Effector memory CD4-positive, alpha-beta T cell (primary cell): ENCODE results near the gene CD164L2.
"Not testable (repeated sequence)": the region's sequence is repeated elsewhere in the genome, so short reads cannot be mapped to it uniquely, and the experiment has no call there.

Source experiments
- DNase-seq, 3 donors: peaks; one replicate each; pipeline ENCODE4 v3.0.0-alpha.2; 2020
- H3K27ac ChIP-seq: 2 replicates; pipeline ENCODE4 v1.7.0; 2013; ENCODE audit warnings: mild to moderate bottlenecking, low read length, moderate library complexity; ENCODE audit not compliant: insufficient read depth, poor library complexity, severe bottlenecking
- H3K27me3 ChIP-seq: replicated peaks from 2 replicates; pipeline ENCODE4 v1.7.0; 2013; ENCODE audit warnings: mild to moderate bottlenecking, low read length; ENCODE audit not compliant: insufficient read depth, control insufficient read depth, poor library complexity, severe bottlenecking
- H3K36me3 ChIP-seq: 2 replicates; pipeline ENCODE4 v1.7.0; 2013; ENCODE audit warnings: mild to moderate bottlenecking, low read length, moderate library complexity; ENCODE audit not compliant: control insufficient read depth, insufficient read depth
- H3K4me1 ChIP-seq: 2 replicates; pipeline ENCODE4 v1.7.0; 2013; ENCODE audit warnings: low read length, mild to moderate bottlenecking; ENCODE audit not compliant: control insufficient read depth, insufficient read depth, poor library complexity, severe bottlenecking
- H3K4me3 ChIP-seq: 2 replicates; pipeline ENCODE4 v1.7.0; 2013; ENCODE audit warnings: low read length, low read depth, mild to moderate bottlenecking; ENCODE audit not compliant: insufficient read depth, poor library complexity, severe bottlenecking
- H3K9me3 ChIP-seq: 2 replicates; pipeline ENCODE4 v1.7.0; 2013; ENCODE audit warnings: mild to moderate bottlenecking, low read length, moderate library complexity; ENCODE audit not compliant: control insufficient read depth

Gene CD164L2

GRCh38 chr1:27391511-27392095 lies 8.5 kb upstream of the CD164L2 start:
- Histone ChIP-seq H3K4me1 (peaks cover 18% of the 10 kb centered on the region), H3K27ac (no peak overlapping the region), H3K9me3 (no peaks in the 10 kb centered on the region), H3K4me3 (peak overlapping the region; percentile 27), H3K27me3 (no peaks in the 10 kb centered on the region), H3K36me3 (no peaks in the 10 kb centered on the region)
- DNase-seq: peak in 1 of 3 donors; percentile 27

DNA sequence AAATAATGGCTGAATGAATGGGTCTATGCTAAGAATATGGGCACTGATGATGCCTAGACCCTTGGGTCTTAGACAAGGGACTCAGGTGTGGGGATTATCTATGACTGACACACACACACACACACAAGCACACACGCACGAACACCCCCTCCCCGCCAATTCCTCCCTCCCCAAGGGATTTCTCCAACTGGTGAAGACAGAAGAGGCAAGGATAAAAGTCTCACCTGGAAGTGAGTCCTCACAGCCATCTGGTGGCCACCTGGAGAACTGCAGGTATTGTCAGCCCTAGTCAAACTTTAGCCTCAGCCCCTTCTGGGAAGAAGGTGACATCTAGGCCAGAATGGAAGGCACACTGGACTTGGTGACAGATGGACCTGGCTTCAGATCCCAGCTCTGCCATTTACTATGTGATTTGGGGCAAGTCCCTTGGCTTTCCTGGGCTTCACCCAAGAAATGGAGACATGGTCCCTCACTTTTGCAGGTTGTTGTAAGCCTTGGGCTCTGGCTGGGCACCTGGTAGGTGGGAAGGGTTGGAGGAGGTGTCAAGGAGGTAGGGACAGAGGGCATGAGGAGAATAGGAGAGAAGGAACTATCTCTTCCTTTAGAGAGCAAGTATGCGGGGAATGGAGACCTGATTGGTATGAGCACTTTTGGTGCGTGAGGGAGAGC lies 5.3 kb upstream of the CD164L2 start:
- peak; percentile 52 to 66 (median 55) for DNase-seq

GRCh38 chr1:27384797-27385196 lies 1.7 kb upstream of the CD164L2 start:
- H3K27me3 ChIP-seq, H3K9me3 ChIP-seq, H3K36me3 ChIP-seq, DNase-seq, H3K4me3 ChIP-seq, H3K27ac ChIP-seq, H3K4me1 ChIP-seq: not testable (repeated sequence)

More for the DNA sequence above, 5.3 kb upstream of the CD164L2 start:
- Histone ChIP-seq H3K27me3 (no peaks in the 10 kb centered on the region), H3K4me1 (peaks cover 13% of the 10 kb centered on the region), H3K9me3 (no peaks in the 10 kb centered on the region), H3K36me3 (no peaks in the 10 kb centered on the region), H3K4me3 (no peak overlapping the region), H3K27ac (no peak overlapping the region)

DNA sequence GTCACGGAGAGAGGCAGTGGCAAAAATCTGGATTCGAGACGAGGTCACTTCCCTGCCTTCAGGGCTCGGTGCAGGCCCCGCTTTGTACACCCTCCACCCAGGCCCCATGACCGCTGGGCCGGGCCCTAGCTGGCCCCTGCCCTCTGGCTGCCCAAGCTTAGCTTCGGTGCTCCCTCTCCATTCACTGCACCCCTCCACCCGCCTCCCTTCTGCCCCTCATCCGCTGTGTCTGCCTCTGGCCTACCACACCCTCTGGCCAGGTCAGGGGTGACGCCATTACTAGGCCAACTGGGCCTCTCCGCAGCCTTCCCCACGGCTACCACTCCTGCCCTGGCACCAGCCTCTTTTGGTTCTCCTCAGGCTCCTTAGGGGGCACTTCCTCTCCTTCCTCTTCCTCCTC lies 528 bp upstream of the CD164L2 start:
- Histone ChIP-seq H3K9me3 (no peaks in the 10 kb centered on the region), H3K27me3 (no peaks in the 10 kb centered on the region), H3K4me1 (no peaks in the 10 kb centered on the region), H3K36me3 (no peaks in the 10 kb centered on the region), H3K27ac (no peak overlapping the region), H3K4me3 (no peak overlapping the region)
- no peak for DNase-seq

DNA sequence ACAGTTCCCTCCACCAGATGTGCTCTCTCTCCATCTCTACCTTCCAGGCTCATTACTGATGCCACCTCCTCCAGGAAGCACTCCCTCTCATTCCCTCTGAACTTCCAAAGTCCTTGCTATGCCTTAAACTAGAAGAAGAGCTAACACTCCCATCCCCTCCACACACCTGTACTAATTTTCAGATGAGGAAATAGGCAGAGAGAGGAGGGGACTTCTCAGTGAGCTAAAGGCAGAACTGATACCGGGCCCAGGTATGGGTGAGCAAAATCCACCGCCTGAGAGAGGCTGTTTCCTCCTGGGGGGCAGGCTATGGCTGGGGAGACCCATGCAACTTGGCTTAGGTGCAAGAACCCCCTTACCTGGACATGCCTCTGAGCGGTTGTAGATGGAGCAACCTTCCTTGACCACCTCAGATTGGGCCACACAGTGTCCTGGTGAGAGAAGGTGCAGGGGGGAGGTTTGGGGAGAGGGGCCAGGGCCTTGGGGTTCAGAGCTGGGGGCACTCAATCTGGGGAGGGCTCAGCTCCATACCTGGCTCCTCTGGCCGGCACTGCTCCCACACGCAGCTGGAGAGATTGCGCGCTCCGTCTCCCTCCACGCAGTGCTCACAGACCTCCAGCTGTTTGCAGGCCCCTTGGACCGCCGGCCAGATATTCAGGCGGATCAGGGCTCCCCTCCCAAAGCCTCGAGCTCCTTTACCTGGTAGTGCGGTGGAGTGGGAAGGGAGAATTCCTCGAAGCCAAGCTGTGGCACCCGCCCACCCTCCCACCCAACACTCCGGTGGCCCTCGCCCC lies 967 bp downstream of the CD164L2 start:
- Histone ChIP-seq H3K4me1 (no peaks in the 10 kb centered on the region), H3K36me3 (no peaks in the 10 kb centered on the region), H3K4me3 (no peak overlapping the region), H3K9me3 (no peaks in the 10 kb centered on the region), H3K27me3 (no peaks in the 10 kb centered on the region), H3K27ac (no peak overlapping the region)
- DNase-seq: no peak

DNA sequence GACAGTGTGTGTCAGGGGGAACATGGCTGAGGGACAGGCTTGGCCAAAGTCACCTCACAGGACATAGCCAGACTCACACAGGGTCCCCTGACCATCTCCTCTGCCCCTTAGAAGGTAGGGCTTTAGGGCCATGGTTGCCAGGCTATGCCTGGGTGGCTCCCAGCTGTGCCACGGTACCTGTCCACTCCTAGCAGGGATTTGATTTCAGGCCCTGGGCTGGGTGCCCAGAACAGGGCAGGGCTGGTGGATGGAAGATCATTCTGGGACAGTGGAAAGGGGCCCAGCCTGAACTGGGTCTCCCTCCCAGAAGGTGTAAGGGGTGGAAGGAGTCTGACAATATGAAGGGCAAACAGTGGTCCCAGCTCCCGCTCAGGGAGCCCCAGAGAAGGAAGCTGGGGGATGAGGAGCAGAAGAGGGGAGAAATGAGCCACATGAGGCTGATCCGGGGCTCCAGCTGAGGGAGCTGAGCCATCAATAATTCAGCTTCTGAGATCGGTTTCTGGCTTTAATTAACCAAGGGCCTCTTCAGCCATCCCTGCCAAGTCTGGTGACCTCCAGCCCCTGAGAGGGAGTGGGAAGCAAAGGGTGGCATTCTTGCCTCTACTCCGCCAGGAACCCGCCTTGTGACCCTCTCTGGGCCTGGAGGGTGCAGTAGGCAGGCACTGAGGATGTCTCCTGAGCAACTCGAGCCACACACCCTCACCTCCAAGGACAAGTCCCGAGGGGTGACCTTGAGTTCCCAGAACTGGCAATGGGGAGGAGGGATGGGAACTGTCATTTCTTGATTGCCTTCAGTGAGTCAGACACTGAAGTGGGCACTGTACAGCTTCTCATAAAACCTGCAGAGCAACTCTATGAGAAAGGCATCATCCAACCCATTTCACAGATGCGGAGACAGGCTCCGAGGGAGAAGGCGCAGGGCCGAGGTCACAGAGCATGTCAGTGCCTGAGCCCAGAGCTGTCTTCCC lies 2.1 kb downstream of the CD164L2 start:
- Histone ChIP-seq H3K4me3 (no peak overlapping the region), H3K27me3 (no peaks in the 10 kb centered on the region), H3K4me1 (no peaks in the 10 kb centered on the region), H3K9me3 (no peaks in the 10 kb centered on the region), H3K27ac (no peak overlapping the region), H3K36me3 (no peaks in the 10 kb centered on the region)
- no peak for DNase-seq

- Histone ChIP-seq H3K27ac (no peak overlapping the region), H3K36me3 (no peaks in the 10 kb centered on the region), H3K9me3 (no peaks in the 10 kb centered on the region), H3K4me3 (no peak overlapping the region), H3K4me1 (no peaks in the 10 kb centered on the region), H3K27me3 (no peaks in the 10 kb centered on the region)
- DNase-seq: no peak
These were observed 2.9 kb downstream of the CD164L2 start for GRCh38 chr1:27380224-27380623.

GRCh38 chr1:27379564-27380122 lies 3.5 kb downstream of the CD164L2 start:
- Histone ChIP-seq H3K27ac (no peak overlapping the region), H3K4me1 (no peaks in the 10 kb centered on the region), H3K27me3 (no peaks in the 10 kb centered on the region)

DNA sequence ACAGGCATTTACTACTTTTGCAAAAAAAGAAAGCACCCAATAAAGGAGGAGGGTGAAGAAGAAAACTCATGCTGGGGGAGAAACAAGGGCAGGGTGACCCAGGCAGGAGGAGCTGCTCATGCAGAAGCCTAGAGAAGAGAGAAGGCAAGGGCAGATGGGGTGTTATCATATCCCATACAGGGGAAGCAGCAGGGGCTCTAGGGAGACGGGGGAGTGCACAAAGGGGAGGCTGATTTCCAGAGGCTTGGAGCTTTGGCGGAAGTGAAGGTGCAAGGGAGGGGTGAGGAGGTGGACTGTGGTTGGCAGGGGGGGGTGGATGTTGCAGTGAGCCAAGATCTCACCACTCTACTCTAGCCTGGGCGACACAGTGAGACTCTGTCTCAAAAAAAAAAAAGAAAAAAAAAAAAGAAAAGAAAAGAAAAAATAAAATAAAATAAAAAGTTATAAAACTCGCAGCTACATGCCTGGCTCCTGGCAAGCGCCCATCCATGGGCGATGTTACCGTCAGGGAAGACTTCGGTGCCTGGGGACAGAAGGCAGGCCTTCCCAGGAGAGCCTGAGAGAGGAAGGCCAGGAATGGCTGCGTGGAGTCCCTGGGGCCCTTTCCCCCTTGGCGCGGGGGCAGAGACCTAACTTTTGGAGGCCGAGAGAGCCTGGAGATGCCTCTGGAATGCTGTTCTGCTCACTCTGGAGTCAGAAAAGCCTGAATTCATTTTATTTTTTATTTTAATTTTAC lies 5.2 kb downstream of the CD164L2 start:
- Histone ChIP-seq H3K27ac (no peak overlapping the region), H3K9me3 (no peaks in the 10 kb centered on the region), H3K36me3 (no peaks in the 10 kb centered on the region), H3K4me3 (no peak overlapping the region), H3K27me3 (no peaks in the 10 kb centered on the region), H3K4me1 (no peaks in the 10 kb centered on the region)
- DNase-seq: no peak

More at GRCh38 chr1:27379564-27380122, 3.5 kb downstream of the CD164L2 start:
- no peaks in the 10 kb centered on the region for H3K36me3 ChIP-seq
- no peaks in the 10 kb centered on the region for H3K9me3 ChIP-seq
- no peak overlapping the region for H3K4me3 ChIP-seq
- DNase-seq: no peak
